HG02571 (cell line): ENCODE measurements around the gene GFOD2.

Experiments
- ATAC-seq: cut with Tn5 transposase; IDR thresholded peaks from one replicate; pipeline ENCODE4 v1.9.1; 2021; ENCODE audit warnings: mild to moderate bottlenecking, moderate library complexity; ENCODE audit not compliant: unreplicated experiment

Gene GFOD2

GRCh38 chr16:67647681-67648080 lies 71.4 kb downstream of the GFOD2 start:
- no peak for ATAC-seq

- no peak for ATAC-seq
These were observed 71.9 kb downstream of the GFOD2 start for GRCh38 chr16:67647111-67647651.

GRCh38 chr16:67645397-67646121 lies 73.6 kb downstream of the GFOD2 start:
- peak; percentile 4 for ATAC-seq

GRCh38 chr16:67644038-67644437 lies 75.1 kb downstream of the GFOD2 start:
- no peak for ATAC-seq

- no peak for ATAC-seq
These were observed 77.1 kb downstream of the GFOD2 start for GRCh38 chr16:67641779-67642708.

- ATAC-seq = no peak
These were observed 81.5 kb downstream of the GFOD2 start for GRCh38 chr16:67637625-67638024.

GRCh38 chr16:67636713-67637112 lies 82.4 kb downstream of the GFOD2 start:
- no peak for ATAC-seq

GRCh38 chr16:67632415-67633172 lies 86.5 kb downstream of the GFOD2 start:
- ATAC-seq = no peak

GRCh38 chr16:67628216-67628615 lies 90.9 kb downstream of the GFOD2 start:
- no peak for ATAC-seq
